Lower lobe of right lung (tissue), 2 donors: Measurements from ENCODE around the gene ULBP3. TPM values are rescaled to one million over a fixed set of nuclear protein-coding genes. Genes with fewer than 3 reads are reported as not detected.

Source experiments
- ATAC-seq, 2 donors: fragments of 200-7000 bp; cut with Tn5 transposase; one replicate each; pipeline ENCODE4 v1.9.1; 2020 to 2022; ENCODE audit warnings: mild to moderate bottlenecking in 2 of 2, moderate library complexity in 2 of 2
- DNase-seq: peaks from one replicate; pipeline ENCODE4 v3.0.0-alpha.2; 2020
- H3K27ac ChIP-seq: fragments of 200-600 bp; one replicate; pipeline ENCODE4 v1.8.0; 2022
- H3K27me3 ChIP-seq: fragments of 200-600 bp; one replicate; pipeline ENCODE4 v1.8.0; 2022; ENCODE audit warnings: low read depth
- H3K36me3 ChIP-seq: fragments of 200-600 bp; one replicate; pipeline ENCODE4 v1.8.0; 2022; ENCODE audit warnings: mild to moderate bottlenecking
- H3K4me1 ChIP-seq: fragments of 200-600 bp; one replicate; pipeline ENCODE4 v1.8.0; 2022
- H3K4me3 ChIP-seq: fragments of 200-600 bp; one replicate; pipeline ENCODE4 v1.8.0; 2022; ENCODE audit warnings: mild to moderate bottlenecking
- H3K9me3 ChIP-seq: fragments of 200-600 bp; one replicate; pipeline ENCODE4 v1.8.0; 2022
- intact Hi-C: fragments of 100-400 bp; cut with DNase I; formaldehyde crosslinking; loops from one replicate; pipeline ENCODE4 v1.11.0; 2022
- total RNA-seq: library from RNA; stranded (reverse); fragmentation: NEBNext Ultra II Directional; extraction: Animal tissue kit (Norgen Biotek cat#: 25700); gene quantifications from one replicate; pipeline ENCODE4 v1.2.1, GENCODE V29; 2021
- TF ChIP-seq, protein P1 (sequence below): fragments of 200-600 bp; IDR thresholded peaks from one replicate; pipeline ENCODE4 v1.8.0; 2022; ENCODE audit warnings: antibody characterized with exemption, mild to moderate bottlenecking
- donor health status: DM: no; HTN: yes; CAD: no; lungs with severe emphysema.

The ULBP3 gene
- total RNA-seq, 1 donor from 2014 or later: 2.4 TPM

- Histone ChIP-seq H3K9me3 (no peaks in the 10 kb centered on the region), H3K36me3 (no peaks in the 10 kb centered on the region), H3K27ac (no peak overlapping the region), H3K4me3 (no peak overlapping the region), H3K27me3 (peaks cover 18% of the 10 kb centered on the region), H3K4me1 (no peaks in the 10 kb centered on the region)
- intact Hi-C loops: no loop called here
- TF ChIP-seq, protein P1, sequence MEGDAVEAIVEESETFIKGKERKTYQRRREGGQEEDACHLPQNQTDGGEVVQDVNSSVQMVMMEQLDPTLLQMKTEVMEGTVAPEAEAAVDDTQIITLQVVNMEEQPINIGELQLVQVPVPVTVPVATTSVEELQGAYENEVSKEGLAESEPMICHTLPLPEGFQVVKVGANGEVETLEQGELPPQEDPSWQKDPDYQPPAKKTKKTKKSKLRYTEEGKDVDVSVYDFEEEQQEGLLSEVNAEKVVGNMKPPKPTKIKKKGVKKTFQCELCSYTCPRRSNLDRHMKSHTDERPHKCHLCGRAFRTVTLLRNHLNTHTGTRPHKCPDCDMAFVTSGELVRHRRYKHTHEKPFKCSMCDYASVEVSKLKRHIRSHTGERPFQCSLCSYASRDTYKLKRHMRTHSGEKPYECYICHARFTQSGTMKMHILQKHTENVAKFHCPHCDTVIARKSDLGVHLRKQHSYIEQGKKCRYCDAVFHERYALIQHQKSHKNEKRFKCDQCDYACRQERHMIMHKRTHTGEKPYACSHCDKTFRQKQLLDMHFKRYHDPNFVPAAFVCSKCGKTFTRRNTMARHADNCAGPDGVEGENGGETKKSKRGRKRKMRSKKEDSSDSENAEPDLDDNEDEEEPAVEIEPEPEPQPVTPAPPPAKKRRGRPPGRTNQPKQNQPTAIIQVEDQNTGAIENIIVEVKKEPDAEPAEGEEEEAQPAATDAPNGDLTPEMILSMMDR: no peak
- no peak for DNase-seq
- ATAC-seq: no peak
Observed at GRCh38 chr6:150048099-150048498, 20.8 kb downstream of the ULBP3 start.

DNA sequence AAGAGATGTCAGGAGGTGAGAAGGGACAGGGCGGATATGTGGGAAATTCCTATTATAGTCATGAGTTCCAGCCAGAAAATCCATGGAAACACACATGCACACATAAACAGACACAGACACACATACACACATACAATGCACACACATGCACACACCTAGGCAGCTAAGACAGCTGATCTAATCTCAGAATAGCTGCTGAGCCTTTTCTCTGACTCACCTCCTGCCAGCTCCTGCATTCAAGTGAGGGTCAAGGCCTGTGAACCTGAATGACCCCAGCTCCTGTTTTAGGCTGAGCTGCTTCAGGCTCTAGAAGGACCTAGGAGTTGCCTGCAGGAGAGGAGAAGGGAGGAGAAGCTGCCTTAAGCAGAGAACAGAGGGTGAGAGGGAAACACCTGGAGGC, 22.0 kb downstream of the ULBP3 start:
- intact Hi-C loops: no loop called here
- no peaks in the 10 kb centered on the region for H3K4me1 ChIP-seq

DNA sequence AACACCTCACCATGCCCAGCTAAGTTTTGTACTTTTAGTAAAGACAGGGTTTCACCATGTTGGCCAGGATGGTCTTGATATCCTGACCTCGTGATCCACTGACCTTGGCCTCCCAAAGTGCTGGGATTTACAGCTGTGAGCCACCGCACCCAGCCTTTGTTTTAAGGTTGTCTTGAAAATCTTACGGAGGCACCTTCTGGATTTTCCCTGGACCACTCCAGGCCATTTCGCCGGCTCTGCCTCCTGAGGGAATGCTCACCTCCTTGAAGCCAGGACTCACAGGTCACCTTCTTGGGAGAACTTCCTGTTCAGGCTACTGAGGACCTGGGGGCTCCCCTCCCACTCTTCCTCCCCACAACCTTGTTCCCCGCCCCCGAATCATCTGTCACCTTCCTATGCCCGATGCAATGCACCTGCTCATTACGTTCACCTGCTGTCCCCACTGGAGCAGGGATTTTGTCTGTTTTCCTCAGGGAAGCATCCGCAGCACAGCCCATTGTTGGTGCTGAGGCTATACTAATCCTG, 24.2 kb downstream of the ULBP3 start:
- DNase-seq (no peak), ATAC-seq (no peak)
- intact Hi-C loops: no loop called here
- Histone ChIP-seq H3K9me3 (no peaks in the 10 kb centered on the region), H3K36me3 (no peaks in the 10 kb centered on the region), H3K27me3 (peaks cover 17% of the 10 kb centered on the region), H3K27ac (no peak overlapping the region), H3K4me3 (no peak overlapping the region), H3K4me1 (no peaks in the 10 kb centered on the region)
- TF ChIP-seq, protein P1: no peak

More for the DNA sequence above, 22.0 kb downstream of the ULBP3 start:
- DNase-seq: no peak
- Histone ChIP-seq H3K27me3 (peaks cover 7% of the 10 kb centered on the region), H3K4me3 (no peak overlapping the region), H3K27ac (no peak overlapping the region), H3K36me3 (no peaks in the 10 kb centered on the region), H3K9me3 (no peaks in the 10 kb centered on the region)
- no peak for ATAC-seq
- TF ChIP-seq, protein P1: no peak

- intact Hi-C loops: no loop called here
- no peaks in the 10 kb centered on the region for H3K4me1 ChIP-seq
- H3K36me3 ChIP-seq: no peaks in the 10 kb centered on the region
- no peak overlapping the region for H3K4me3 ChIP-seq
- TF ChIP-seq, protein P1: no peak
- DNase-seq (no peak), ATAC-seq (no peak)
- no peak overlapping the region for H3K27ac ChIP-seq
- H3K9me3 ChIP-seq: no peaks in the 10 kb centered on the region
- H3K27me3 ChIP-seq: peaks cover 26% of the 10 kb centered on the region
Observed at GRCh38 chr6:150043501-150044412, 25.2 kb downstream of the ULBP3 start.

- no peaks in the 10 kb centered on the region for H3K36me3 ChIP-seq
- DNase-seq (no peak), ATAC-seq (no peak)
- no peak overlapping the region for H3K4me3 ChIP-seq
- no peak overlapping the region for H3K27ac ChIP-seq
- intact Hi-C loops: no loop called here
- peaks cover 33% of the 10 kb centered on the region for H3K27me3 ChIP-seq
- H3K9me3 ChIP-seq: no peaks in the 10 kb centered on the region
- H3K4me1 ChIP-seq: peaks cover 5% of the 10 kb centered on the region
- TF ChIP-seq, protein P1: no peak
Observed at GRCh38 chr6:150043096-150043495, 25.8 kb downstream of the ULBP3 start.
